Trophoblast cell (in vitro differentiated cells and primary cell): Measurements from ENCODE around the gene COL1A2. TPM values are rescaled to one million over a fixed set of nuclear protein-coding genes. Genes with fewer than 3 reads are reported as not detected.

Source experiments
- DNase-seq, 2 donors: peaks; one replicate each; pipeline ENCODE4 v3.0.0-alpha.2; 2016
- H2AFZ ChIP-seq: 2 replicates; pipeline ENCODE4 v1.6.1; 2013; ENCODE audit warnings: low read length, moderate library complexity, mild to moderate bottlenecking; ENCODE audit not compliant: insufficient read depth, poor library complexity
- H2AK5ac ChIP-seq: 2 replicates; pipeline ENCODE4 v1.6.1; 2013; ENCODE audit warnings: mild to moderate bottlenecking, low read length
- H2BK120ac ChIP-seq: 2 replicates; pipeline ENCODE4 v1.6.1; 2013; ENCODE audit warnings: low read length, mild to moderate bottlenecking, moderate library complexity; ENCODE audit not compliant: insufficient read depth, poor library complexity
- H2BK12ac ChIP-seq: 2 replicates; pipeline ENCODE4 v1.6.1; 2013; ENCODE audit warnings: mild to moderate bottlenecking, low read length, moderate library complexity
- H2BK5ac ChIP-seq: 2 replicates; pipeline ENCODE4 v1.6.1; 2013; ENCODE audit warnings: low read length, low read depth, moderate library complexity, mild to moderate bottlenecking; ENCODE audit not compliant: poor library complexity
- H3K14ac ChIP-seq: 2 replicates; pipeline ENCODE4 v1.6.1; 2013; ENCODE audit warnings: mild to moderate bottlenecking, low read length
- H3K18ac ChIP-seq: 2 replicates; pipeline ENCODE4 v1.6.1; 2013; ENCODE audit warnings: mild to moderate bottlenecking, low read length
- H3K23ac ChIP-seq: 2 replicates; pipeline ENCODE4 v1.6.1; 2013; ENCODE audit warnings: low read length
- H3K27ac ChIP-seq: 2 replicates; pipeline ENCODE4 v1.5.1; 2013; ENCODE audit warnings: low read depth, mild to moderate bottlenecking, inconsistent platforms, low read length, moderate library complexity
- H3K27me3 ChIP-seq: 2 replicates; pipeline ENCODE4 v1.6.1; 2013; ENCODE audit warnings: inconsistent platforms, mild to moderate bottlenecking, low read length, moderate library complexity; ENCODE audit not compliant: insufficient read depth
- H3K36me3 ChIP-seq, 2 experiments: 1 replicate in 1 of 2; 2 replicates in 1 of 2; pipeline ENCODE4 v1.6.1; 2013; ENCODE audit warnings: low read length in 2 of 2, mild to moderate bottlenecking in 2 of 2, moderate library complexity in 1 of 2; ENCODE audit not compliant: insufficient read depth in 2 of 2, control insufficient read depth in 1 of 2
- H3K4ac ChIP-seq: 2 replicates; pipeline ENCODE4 v1.6.1; 2013; ENCODE audit warnings: low read depth, mild to moderate bottlenecking, low read length, moderate library complexity
- H3K4me1 ChIP-seq, 2 experiments: 1 replicate in 1 of 2; 2 replicates in 1 of 2; pipeline ENCODE4 v1.6.1; 2013; ENCODE audit warnings: low read length in 2 of 2, mild to moderate bottlenecking in 2 of 2, moderate library complexity in 1 of 2; ENCODE audit not compliant: insufficient read depth in 2 of 2, control insufficient read depth in 1 of 2
- H3K4me2 ChIP-seq: 2 replicates; pipeline ENCODE4 v1.6.1; 2013; ENCODE audit warnings: inconsistent platforms, mild to moderate bottlenecking, low read length, moderate library complexity
- H3K4me3 ChIP-seq: 2 replicates; pipeline ENCODE4 v1.5.1; 2013; ENCODE audit warnings: mild to moderate bottlenecking, low read depth, low read length, inconsistent platforms
- H3K79me1 ChIP-seq: one replicate; pipeline ENCODE4 v1.6.1; 2013; ENCODE audit warnings: low read length
- H3K79me2 ChIP-seq: 2 replicates; pipeline ENCODE4 v1.6.1; 2013; ENCODE audit warnings: low read length, mild to moderate bottlenecking; ENCODE audit not compliant: control insufficient read depth, insufficient read depth, poor library complexity
- H3K9ac ChIP-seq: 2 replicates; pipeline ENCODE4 v1.6.1; 2013; ENCODE audit warnings: mild to moderate bottlenecking, low read length
- H3K9me3 ChIP-seq: 2 replicates; pipeline ENCODE4 v1.6.1; 2013; ENCODE audit warnings: low read depth, mild to moderate bottlenecking, control low read depth, inconsistent platforms, low read length; ENCODE audit not compliant: insufficient read depth
- H4K12ac ChIP-seq: 2 replicates; pipeline ENCODE4 v1.6.1; 2013; ENCODE audit warnings: low read depth, mild to moderate bottlenecking, low read length, moderate library complexity
- H4K8ac ChIP-seq: 2 replicates; pipeline ENCODE4 v1.6.1; 2013; ENCODE audit warnings: low read depth, mild to moderate bottlenecking, low read length, moderate library complexity
- H4K91ac ChIP-seq: one replicate; pipeline ENCODE4 v1.6.1; 2013; ENCODE audit warnings: low read depth, mild to moderate bottlenecking, low read length, moderate library complexity
- WGBS: extraction: QIAGEN DNeasy Blood & Tissue Kit; methylation state at CpG from one replicate; pipeline ENCODE4 v1.1.7; 2013; ENCODE audit warnings: missing lambda C conversion rate; ENCODE audit not compliant: insufficient read length, insufficient coverage; ENCODE audit errors: extremely low coverage; 5-methylcytosine and 5-hydroxymethylcytosine counted together
- polyA plus RNA-seq: library from polyadenylated mRNA; stranded (reverse); fragments of 200-250 nt; gene quantifications from 2 replicates; pipeline ENCODE4 v1.2.3, GENCODE V29; 2013

COL1A2 gene
- polyA plus RNA-seq = 701 and 725 TPM in 2 replicates

GRCh38 chr7:94394437-94395140, at the start of gene COL1A2:
COL1A2 (plus strand) TSS chr7:94394895; CDS start chr7:94395032, 137 bp downstream.
- Histone ChIP-seq H2AFZ (peak within 1 kb of the TSS; percentile 38), H3K27me3 (no peaks in the 10 kb centered on the region), H3K79me1 (peaks cover 27% of the 10 kb centered on the region), H3K4ac (peak within 1 kb of the TSS; percentile 69), H2BK12ac (peak within 1 kb of the TSS; percentile 81), H3K23ac (no peak within 1 kb of the TSS), H3K4me1 (peaks cover 10 to 13% of the 10 kb centered on the region in 2 experiments), H3K14ac (peak within 1 kb of the TSS; percentile 77), H2AK5ac (peak within 1 kb of the TSS; percentile 65), H3K18ac (peak within 1 kb of the TSS; percentile 27), H3K36me3 (no peaks in the 10 kb centered on the region), H3K9me3 (no peaks in the 10 kb centered on the region), H2BK120ac (peak within 1 kb of the TSS; percentile 49), H3K79me2 (peaks cover 6% of the 10 kb centered on the region), H3K4me2 (peak within 1 kb of the TSS; percentile 49), H3K27ac (peak within 1 kb of the TSS; percentile 72), H4K12ac (peak within 1 kb of the TSS; percentile 63), H3K9ac (peak within 1 kb of the TSS; percentile 77), H4K8ac (peak within 1 kb of the TSS; percentile 68), H3K4me3 (peak within 1 kb of the TSS; percentile 80), H4K91ac (peak within 1 kb of the TSS; percentile 93), H2BK5ac (peak within 1 kb of the TSS; percentile 70)
- no CpG with 5 or more reads among the region's 32 CpGs for WGBS
- no peak for DNase-seq

DNA sequence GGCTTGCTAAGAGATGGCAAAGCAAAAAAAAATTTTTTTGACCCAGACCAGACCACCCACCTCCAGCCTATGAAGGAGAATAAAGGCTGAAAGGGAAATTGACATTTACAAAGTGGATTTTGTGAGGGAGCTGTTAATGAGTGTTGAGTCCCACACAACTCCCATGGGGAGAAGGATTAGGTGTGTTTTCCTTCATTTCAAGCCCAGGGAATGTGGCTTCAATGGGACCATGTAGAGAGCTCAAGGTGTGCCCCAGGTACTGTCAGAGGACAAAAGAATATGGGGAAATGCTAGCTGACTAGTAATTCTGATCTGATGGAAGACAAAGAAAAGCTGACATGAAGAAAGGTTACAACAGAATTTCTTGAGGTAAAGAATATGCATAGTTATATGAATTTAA, 48.8 kb upstream of the COL1A2 start:
- H3K4ac ChIP-seq = no peak overlapping the region
- H3K79me1 ChIP-seq = no peaks in the 10 kb centered on the region
- no peaks in the 10 kb centered on the region for H3K9me3 ChIP-seq
- H2BK120ac ChIP-seq = no peak overlapping the region
- no peak overlapping the region for H3K4me3 ChIP-seq
- no peak overlapping the region for H2BK12ac ChIP-seq
- no peak overlapping the region for H2BK5ac ChIP-seq
- H3K4me2 ChIP-seq = no peak overlapping the region
- no peak overlapping the region for H3K9ac ChIP-seq
- no peak overlapping the region for H3K27ac ChIP-seq
- peaks cover 0 to 6% of the 10 kb centered on the region in 2 experiments for H3K4me1 ChIP-seq
- H4K12ac ChIP-seq = no peak overlapping the region
- H4K91ac ChIP-seq = no peak overlapping the region
- H3K27me3 ChIP-seq = no peaks in the 10 kb centered on the region
- no peak overlapping the region for H4K8ac ChIP-seq
- DNase-seq = no peak
- no peak overlapping the region for H3K18ac ChIP-seq
- no peak overlapping the region for H3K23ac ChIP-seq
- H3K79me2 ChIP-seq = no peaks in the 10 kb centered on the region
- H3K36me3 ChIP-seq = no peaks in the 10 kb centered on the region
- no peak overlapping the region for H2AFZ ChIP-seq
- H3K14ac ChIP-seq = no peak overlapping the region
- no peak overlapping the region for H2AK5ac ChIP-seq

DNA sequence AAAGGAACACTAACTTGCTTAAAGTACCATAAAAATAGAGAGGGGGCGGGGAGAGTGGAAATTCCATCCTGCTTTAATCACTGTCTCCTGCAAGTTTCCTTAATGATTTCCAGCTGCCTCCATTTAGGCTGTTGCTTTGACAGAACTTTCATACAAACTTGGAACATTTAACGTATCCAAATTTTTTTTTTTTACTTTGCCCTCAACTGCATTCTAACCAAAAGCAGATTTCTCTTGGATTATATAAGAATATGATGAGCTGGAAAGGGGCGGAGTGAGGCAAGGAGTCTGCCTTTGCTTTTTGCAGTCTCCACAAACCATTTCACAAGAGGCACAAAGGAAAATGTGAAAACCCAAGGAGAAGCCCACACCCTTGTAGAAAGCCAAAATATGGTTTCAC, 46.6 kb upstream of the COL1A2 start:
- no peak overlapping the region for H3K4me2 ChIP-seq
- DNase-seq = no peak
- H3K14ac ChIP-seq = no peak overlapping the region
- WGBS = no CpG with 5 or more reads among the region's 3 CpGs
- no peak overlapping the region for H3K9ac ChIP-seq
- H4K12ac ChIP-seq = no peak overlapping the region
- H3K18ac ChIP-seq = no peak overlapping the region
- H4K91ac ChIP-seq = no peak overlapping the region
- no peaks in the 10 kb centered on the region for H3K36me3 ChIP-seq
- H3K27me3 ChIP-seq = no peaks in the 10 kb centered on the region
- no peak overlapping the region for H3K23ac ChIP-seq
- H3K79me2 ChIP-seq = no peaks in the 10 kb centered on the region
- H3K4me3 ChIP-seq = no peak overlapping the region
- no peak overlapping the region for H2AFZ ChIP-seq
- H2BK12ac ChIP-seq = no peak overlapping the region
- no peak overlapping the region for H2BK120ac ChIP-seq
- H3K9me3 ChIP-seq = no peaks in the 10 kb centered on the region
- H3K27ac ChIP-seq = no peak overlapping the region
- H3K4me1 ChIP-seq = peaks cover 0 to 6% of the 10 kb centered on the region in 2 experiments
- no peak overlapping the region for H2BK5ac ChIP-seq
- no peaks in the 10 kb centered on the region for H3K79me1 ChIP-seq
- H3K4ac ChIP-seq = no peak overlapping the region
- H2AK5ac ChIP-seq = no peak overlapping the region
- H4K8ac ChIP-seq = no peak overlapping the region

DNA sequence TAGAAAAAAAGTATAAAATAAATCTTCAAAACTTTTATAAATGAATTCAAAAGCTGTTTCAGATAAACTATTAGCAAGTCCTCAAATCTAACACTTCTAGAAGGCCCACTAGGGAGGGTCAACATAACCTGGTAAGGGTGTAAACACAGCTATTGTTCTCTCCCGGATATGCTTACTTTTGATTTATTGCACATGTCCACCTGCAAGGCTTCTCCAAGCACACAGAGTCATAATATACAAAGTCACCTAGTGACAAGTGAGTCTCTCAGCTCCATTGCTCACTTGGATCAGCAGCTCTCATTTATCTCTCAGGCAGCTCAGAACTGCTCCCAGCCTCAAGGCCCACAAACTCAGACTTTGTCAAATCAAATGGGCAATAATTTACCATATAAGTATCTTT, 44.0 kb upstream of the COL1A2 start:
- no peak overlapping the region for H2AK5ac ChIP-seq
- H3K4ac ChIP-seq = no peak overlapping the region

More for the DNA sequence above, 44.0 kb upstream of the COL1A2 start:
- Histone ChIP-seq H3K79me2 (no peaks in the 10 kb centered on the region), H2AFZ (no peak overlapping the region), H3K4me2 (no peak overlapping the region), H2BK12ac (no peak overlapping the region), H2BK120ac (no peak overlapping the region), H3K79me1 (no peaks in the 10 kb centered on the region), H3K14ac (no peak overlapping the region), H3K27me3 (no peaks in the 10 kb centered on the region), H3K4me1 (peaks cover 2 to 5% of the 10 kb centered on the region in 2 experiments), H3K9me3 (no peaks in the 10 kb centered on the region), H3K23ac (peak overlapping the region; percentile 48), H4K12ac (no peak overlapping the region), H4K8ac (no peak overlapping the region), H3K18ac (no peak overlapping the region), H2BK5ac (no peak overlapping the region), H4K91ac (no peak overlapping the region), H3K36me3 (no peaks in the 10 kb centered on the region), H3K27ac (no peak overlapping the region), H3K9ac (no peak overlapping the region), H3K4me3 (no peak overlapping the region)
- no peak for DNase-seq
- no CpG with 5 or more reads among the region's 1 CpG for WGBS
